HCT116 (cell line): ENCODE results near the gene RIBC2. TPM values are rescaled to one million over a fixed set of nuclear protein-coding genes. Genes with fewer than 3 reads are reported as not detected.
"Not testable (repeated sequence)": the region's sequence is repeated elsewhere in the genome, so short reads cannot be mapped to it uniquely, and the experiment has no call there.

ENCODE experiments used
- ATAC-seq: fragments of 200-7000 bp; cut with Tn5 transposase; 2 replicates; pipeline ENCODE4 v1.9.1; 2020; ENCODE audit warnings: mild to moderate bottlenecking, moderate library complexity
- BruUV-seq: library from RNA; stranded (reverse); fragments of 400-500 nt; replicated peaks from 2 replicates; lab custom pipeline; 2021; lab: Mats Ljungman, UMichigan
- CTCF ChIA-PET: fragments of 300-600 bp; sonication (Branson Sonifier 250); formaldehyde crosslinking; loops from one replicate; lab custom pipeline; 2021; ENCODE audit warnings: antibody characterized with exemption; lab: Charles Lee
- POLR2A ChIA-PET: fragments of 300-600, 350-600 bp; sonication (Branson Sonifier 250); formaldehyde crosslinking; loops from one replicate; lab custom pipeline; 2021; ENCODE audit warnings: antibody characterized with exemption; lab: Charles Lee
- RAD21 ChIA-PET, 2 experiments: fragments of 300-600 bp; sonication (Branson Sonifier 250); formaldehyde crosslinking; loops; one replicate each; lab custom pipeline; 2023; ENCODE audit warnings: low total read pairs in 2 of 2; ENCODE audit not compliant: uncharacterized antibody in 2 of 2, unreplicated experiment in 2 of 2, low non-redundant PET in 1 of 2; lab: Charles Lee
- DNase-seq: peaks from one replicate; pipeline ENCODE4 v3.0.0-alpha.2; 2010; ENCODE audit warnings: low read depth, low spot score
- H2AFZ ChIP-seq: fragments of 200-600 bp; shearing (Covaris generic), sonication (generic); 2 replicates; pipeline ENCODE4 v1.6.1; 2017; ENCODE audit warnings: low read depth, mixed run types, mixed read lengths, antibody characterized with exemption, low read length; ENCODE audit not compliant: poor library complexity, severe bottlenecking
- H3K27ac ChIP-seq: 2 replicates; pipeline ENCODE4 v1.5.1; 2012; ENCODE audit warnings: low read depth, low read length
- H3K27me3 ChIP-seq: fragments of 200-600 bp; sonication (generic); 2 replicates; pipeline ENCODE4 v1.6.1; 2016; ENCODE audit warnings: mixed run types, low read length, mixed read lengths; ENCODE audit not compliant: insufficient read depth
- H3K36me3 ChIP-seq, 2 experiments: fragments of 200-500 bp in 1 of 2; fragments of 200-600 bp in 1 of 2; sonication (Bioruptor generic) in 1 of 2; sonication (generic) in 1 of 2; 2 replicates each; pipeline versions ENCODE4 v1.5.1 to v1.6.1; 2014 to 2016; ENCODE audit warnings: low read length in 2 of 2, inconsistent platforms in 1 of 2, mixed read lengths in 1 of 2, mixed run types in 1 of 2; ENCODE audit not compliant: insufficient read depth in 2 of 2, control insufficient read depth in 1 of 2
- H3K4me1 ChIP-seq, 2 experiments: fragments of 200-600 bp in 1 of 2; sonication (generic) in 1 of 2; 2 replicates each; pipeline versions ENCODE4 v1.5.1 to v1.6.1; 2012 to 2017; ENCODE audit warnings: low read length in 2 of 2, inconsistent platforms in 1 of 2, mild to moderate bottlenecking in 1 of 2, mixed read lengths in 1 of 2, mixed run types in 1 of 2, moderate library complexity in 1 of 2; ENCODE audit not compliant: insufficient read depth in 2 of 2, control insufficient read depth in 1 of 2
- H3K4me2 ChIP-seq: fragments of 200-600 bp; sonication (generic); 2 replicates; pipeline ENCODE4 v1.6.1; 2017; ENCODE audit warnings: mixed run types, low read length, mixed read lengths
- H3K4me3 ChIP-seq, 2 experiments: fragments of 200-600 bp in 1 of 2; sonication (generic) in 1 of 2; replicated peaks in 1 of 2; 2 replicates each; pipeline ENCODE4 v1.5.1; 2011 to 2016; ENCODE audit warnings: low read length in 2 of 2, control low read depth in 1 of 2, low read depth in 1 of 2, mild to moderate bottlenecking in 1 of 2, mixed read lengths in 1 of 2, mixed run types in 1 of 2
- H3K79me2 ChIP-seq: fragments of 200-600 bp; sonication (generic); 2 replicates; pipeline ENCODE4 v1.6.1; 2017; ENCODE audit warnings: mild to moderate bottlenecking, mixed run types, low read length, moderate library complexity, mixed read lengths; ENCODE audit not compliant: insufficient read depth
- H3K9ac ChIP-seq: fragments of 200-600 bp; sonication (generic); 2 replicates; pipeline ENCODE4 v1.6.1; 2016; ENCODE audit warnings: low read length, mixed read lengths
- H3K9me2 ChIP-seq: fragments of 200-600 bp; sonication (generic), shearing (Covaris generic); 2 replicates; pipeline ENCODE4 v1.6.1; 2017; ENCODE audit warnings: mixed run types, mild to moderate bottlenecking, moderate library complexity; ENCODE audit not compliant: insufficient read depth
- H3K9me3 ChIP-seq, 2 experiments: fragments of 200-500 bp in 1 of 2; fragments of 200-600 bp in 1 of 2; sonication (Bioruptor generic) in 1 of 2; sonication (generic) in 1 of 2; 2 replicates each; pipeline ENCODE4 v1.6.1; 2014 to 2017; ENCODE audit warnings: low read length in 2 of 2, mixed read lengths in 2 of 2, inconsistent platforms in 1 of 2, low read depth in 1 of 2, mild to moderate bottlenecking in 1 of 2, mixed run types in 1 of 2, moderate library complexity in 1 of 2; ENCODE audit not compliant: control insufficient read depth in 1 of 2, insufficient read depth in 1 of 2
- H4K20me1 ChIP-seq: fragments of 200-600 bp; sonication (generic), shearing (Covaris generic); 2 replicates; pipeline ENCODE4 v1.6.1; 2017; ENCODE audit warnings: mixed run types, mild to moderate bottlenecking, moderate library complexity; ENCODE audit not compliant: insufficient read depth
- CBX3 ChIP-seq: IDR thresholded peaks from 2 replicates; pipeline ENCODE4 v1.6.1; 2012; ENCODE audit warnings: low read depth
- CEBPB ChIP-seq: IDR thresholded peaks from 2 replicates; pipeline ENCODE4 v1.6.1; 2012; ENCODE audit warnings: low read depth
- ELF1 ChIP-seq: IDR thresholded peaks from 2 replicates; pipeline ENCODE4 v1.6.1; 2012; ENCODE audit warnings: low read depth, borderline replicate concordance
- FOSL1 ChIP-seq: IDR thresholded peaks from 2 replicates; pipeline ENCODE4 v1.6.1; 2012; ENCODE audit warnings: low read depth
- POLR2A ChIP-seq: IDR thresholded peaks from 2 replicates; pipeline ENCODE4 v1.7.0; 2011; ENCODE audit warnings: borderline replicate concordance; ENCODE audit not compliant: insufficient read depth, insufficient read length; ENCODE audit errors: extremely low read depth
- POLR2AphosphoS5 ChIP-seq: IDR thresholded peaks from 2 replicates; pipeline ENCODE4 v1.6.1; 2011; ENCODE audit warnings: mild to moderate bottlenecking, low read depth, low read length, moderate library complexity
- RAD21 ChIP-seq: IDR thresholded peaks from 2 replicates; pipeline ENCODE4 v1.6.1; 2012; ENCODE audit warnings: low read depth, mild to moderate bottlenecking
- SP1 ChIP-seq: IDR thresholded peaks from 2 replicates; pipeline ENCODE4 v1.6.1; 2012; ENCODE audit warnings: low read depth
- TCF7L2 ChIP-seq: IDR thresholded peaks from 2 replicates; pipeline ENCODE4 v1.7.0; 2011; ENCODE audit warnings: borderline replicate concordance, inconsistent platforms; ENCODE audit not compliant: insufficient read depth, insufficient read length; ENCODE audit errors: extremely low read depth
- YY1 ChIP-seq: IDR thresholded peaks from 2 replicates; pipeline ENCODE4 v1.6.1; 2011; ENCODE audit warnings: low read length, low read depth, moderate library complexity, mild to moderate bottlenecking; ENCODE audit not compliant: insufficient replicate concordance; ENCODE audit errors: extremely low read depth
- ZFX ChIP-seq: fragments of 450-650 bp; IDR thresholded peaks from 2 replicates; pipeline ENCODE4 v1.6.1; 2017
- ZNF274 ChIP-seq: fragments of 200-500 bp; sonication (Bioruptor generic); IDR thresholded peaks from 2 replicates; pipeline ENCODE4 v1.6.1; 2014; ENCODE audit warnings: mild to moderate bottlenecking, low read depth, low read length, inconsistent platforms
- intact Hi-C: fragments of 100-400 bp; cut with micrococcal nuclease; formaldehyde crosslinking; loops from 2 replicates; pipeline ENCODE4 v1.10.0; 2022
- total RNA-seq: library from RNA; stranded (reverse); gene quantifications from one replicate; pipeline ENCODE4 v1.2.1, GENCODE V29; 2021; ENCODE audit not compliant: unreplicated experiment
- TF ChIP-seq, protein P1 (sequence below): IDR thresholded peaks from 2 replicates; pipeline ENCODE4 v1.6.1; 2012
- TF ChIP-seq, protein P2 (sequence below), 3 experiments: fragments of 200-600 bp in 1 of 3; sonication (generic) in 1 of 3; IDR thresholded peaks in 2 of 3; conservative IDR thresholded peaks in 1 of 3; 2 replicates each; pipeline ENCODE4 v1.5.1; 2012 to 2017; ENCODE audit warnings: low read depth in 2 of 3, low read length in 2 of 3, antibody characterized with exemption in 1 of 3, borderline replicate concordance in 1 of 3, control low read depth in 1 of 3, mild to moderate bottlenecking in 1 of 3, mixed read lengths in 1 of 3, mixed run types in 1 of 3, moderate library complexity in 1 of 3; ENCODE audit not compliant: insufficient read depth in 1 of 3

RIBC2 gene
- total RNA-seq, 1 experiment from 2014 or later = 8.3 TPM

DNA sequence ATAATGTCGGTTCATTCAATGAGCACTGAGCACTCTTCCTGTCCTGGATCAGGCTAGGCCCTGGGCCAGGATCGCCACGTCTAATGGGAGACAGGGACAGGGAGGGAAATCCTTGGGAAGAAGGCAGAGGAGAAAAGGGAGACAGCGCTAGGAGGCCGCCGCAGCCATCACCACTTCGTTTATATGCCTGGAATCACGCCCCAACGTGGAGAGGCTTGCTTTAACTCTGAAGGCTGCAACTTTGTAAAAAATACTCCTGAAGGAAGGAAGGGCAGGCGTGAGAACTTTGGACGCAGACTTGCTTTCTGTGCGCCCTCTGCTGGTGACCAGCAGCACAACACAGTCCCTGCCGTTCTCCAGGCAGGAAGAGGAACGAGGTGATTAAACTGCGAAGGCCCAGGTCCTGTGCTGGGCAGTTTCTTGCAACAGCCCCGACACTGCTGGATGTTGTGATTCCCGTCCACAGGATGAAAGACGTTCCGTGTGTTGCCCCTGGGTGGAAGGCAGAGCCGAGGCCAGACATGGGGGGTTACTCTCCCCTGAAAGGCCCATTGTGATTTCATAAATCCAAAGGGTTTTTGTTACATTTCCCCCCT, 22.1 kb downstream of the RIBC2 start:
- Histone ChIP-seq H3K79me2 (no peaks in the 10 kb centered on the region), H3K4me3 (no peak overlapping the region), H3K27ac (peak overlapping the region; percentile 31; the same call in 1 of the 2 replicates), H3K9me3 (no peaks in the 10 kb centered on the region), H2AFZ (no peak overlapping the region), H3K27me3 (no peaks in the 10 kb centered on the region), H3K9ac (0 out of 2 replicates have a peak overlapping the region, but pooled peaks have one; percentile 22), H3K4me1 (peaks cover 4 to 8% of the 10 kb centered on the region in 2 experiments; a peak in 2 of 4 replicates), H3K36me3 (0 out of 4 replicates have a peak, but pooled peaks cover 0 to 2% of the 10 kb centered on the region in 2 experiments), H4K20me1 (no peaks in the 10 kb centered on the region), H3K4me2 (peak overlapping the region; percentile 31; the same call in 1 of the 2 replicates), H3K9me2 (no peaks in the 10 kb centered on the region)
- ATAC-seq (peak; percentile 97), DNase-seq (peak; percentile 60)
- ChIA-PET CTCF (no interaction called here), RAD21 (no interaction called here), POLR2A (no interaction called here)
- TF ChIP-seq ELF1 = no peak
- no peak for TF ChIP-seq ZNF274
- TF ChIP-seq, protein P1, sequence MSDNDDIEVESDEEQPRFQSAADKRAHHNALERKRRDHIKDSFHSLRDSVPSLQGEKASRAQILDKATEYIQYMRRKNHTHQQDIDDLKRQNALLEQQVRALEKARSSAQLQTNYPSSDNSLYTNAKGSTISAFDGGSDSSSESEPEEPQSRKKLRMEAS = peak; percentile 54
- TF ChIP-seq CBX3 = 0 out of 2 replicates have a peak, but pooled peaks have one; percentile 24
- TF ChIP-seq POLR2A = no peak
- no peak for TF ChIP-seq FOSL1
- TF ChIP-seq TCF7L2 = no peak
- TF ChIP-seq, protein P2, sequence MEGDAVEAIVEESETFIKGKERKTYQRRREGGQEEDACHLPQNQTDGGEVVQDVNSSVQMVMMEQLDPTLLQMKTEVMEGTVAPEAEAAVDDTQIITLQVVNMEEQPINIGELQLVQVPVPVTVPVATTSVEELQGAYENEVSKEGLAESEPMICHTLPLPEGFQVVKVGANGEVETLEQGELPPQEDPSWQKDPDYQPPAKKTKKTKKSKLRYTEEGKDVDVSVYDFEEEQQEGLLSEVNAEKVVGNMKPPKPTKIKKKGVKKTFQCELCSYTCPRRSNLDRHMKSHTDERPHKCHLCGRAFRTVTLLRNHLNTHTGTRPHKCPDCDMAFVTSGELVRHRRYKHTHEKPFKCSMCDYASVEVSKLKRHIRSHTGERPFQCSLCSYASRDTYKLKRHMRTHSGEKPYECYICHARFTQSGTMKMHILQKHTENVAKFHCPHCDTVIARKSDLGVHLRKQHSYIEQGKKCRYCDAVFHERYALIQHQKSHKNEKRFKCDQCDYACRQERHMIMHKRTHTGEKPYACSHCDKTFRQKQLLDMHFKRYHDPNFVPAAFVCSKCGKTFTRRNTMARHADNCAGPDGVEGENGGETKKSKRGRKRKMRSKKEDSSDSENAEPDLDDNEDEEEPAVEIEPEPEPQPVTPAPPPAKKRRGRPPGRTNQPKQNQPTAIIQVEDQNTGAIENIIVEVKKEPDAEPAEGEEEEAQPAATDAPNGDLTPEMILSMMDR (IDR thresholded peaks at IDR 0.05 in 2 of 3, conservative IDR thresholded peaks at IDR 0.05 in 1 of 3; ENCODE audit: borderline replicate concordance in 1 of 3, insufficient read depth in 1 of 3, low read depth in 2 of 3, low read length in 2 of 3) = peak; percentile 89 to 97 (median 96)
- peak; percentile 23; the same call in 1 of the 2 replicates for TF ChIP-seq ZFX
- no peak for TF ChIP-seq CEBPB
- 0 out of 2 replicates have a peak, but pooled peaks have one; percentile 30 for TF ChIP-seq POLR2AphosphoS5
- no peak for TF ChIP-seq SP1
- TF ChIP-seq YY1 = no peak
- TF ChIP-seq RAD21 = peak; percentile 84
- no TSS peak for BruUV-seq
- intact Hi-C loops = loop anchor here (1.0 to 5.0 kb wide), 2 partner anchors 166 to 333 kb away; no protein-coding TSS in a partner anchor

DNA sequence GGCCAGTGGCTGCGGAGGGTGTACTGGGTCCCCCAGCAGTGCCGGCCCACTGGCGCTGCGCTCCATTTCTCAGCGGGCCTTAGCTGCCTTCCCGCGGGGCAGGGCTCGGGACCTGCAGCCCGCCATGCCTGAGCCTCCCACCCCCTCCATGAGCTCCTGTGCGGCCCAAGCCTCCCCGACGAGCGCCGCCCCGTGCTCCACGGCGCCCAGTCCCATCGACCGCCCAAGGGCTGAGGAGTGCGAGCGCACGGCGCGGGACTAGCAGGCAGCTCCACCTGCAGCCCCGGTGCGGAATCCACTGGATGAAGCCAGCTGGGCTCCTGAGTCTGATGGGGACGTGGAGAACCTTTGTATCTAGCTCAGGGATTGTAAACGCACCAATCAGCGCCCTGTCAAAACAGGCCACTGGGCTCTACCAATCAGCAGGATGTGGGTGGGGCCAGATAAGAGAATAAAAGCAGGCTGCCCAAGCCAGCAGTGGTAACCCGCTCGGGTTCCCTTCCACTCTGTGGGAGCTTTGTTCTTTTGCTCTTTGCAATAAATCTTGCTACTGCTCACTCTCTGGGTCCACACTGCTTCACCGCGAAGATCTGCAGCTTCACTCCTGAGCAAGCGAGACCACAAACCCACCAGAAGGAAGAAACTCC, 23.5 kb downstream of the RIBC2 start:
- POLR2A ChIA-PET, H3K27ac ChIP-seq, H2AFZ ChIP-seq, H3K4me2 ChIP-seq, RAD21 ChIA-PET, H3K36me3 ChIP-seq, H4K20me1 ChIP-seq, H3K4me3 ChIP-seq, BruUV-seq, ATAC-seq, H3K9ac ChIP-seq, H3K9me3 ChIP-seq, H3K27me3 ChIP-seq, H3K79me2 ChIP-seq, H3K9me2 ChIP-seq, DNase-seq: not testable (repeated sequence)
- intact Hi-C loops = loop anchor here (5.0 kb wide), 1 partner anchor 335 kb away; no protein-coding TSS in a partner anchor
- H3K4me1 ChIP-seq = peaks cover 4 to 10% of the 10 kb centered on the region in 2 experiments; a peak in 2 of 4 replicates
- CTCF ChIA-PET = interaction anchor here (1.3 to 1.6 kb wide), 3 partner anchors 20 to 168 kb away, joined by 3 read pairs; no protein-coding TSS in a partner anchor
